HepG2 (cell line): Measurements from ENCODE around the gene RAMP1. TPM values are rescaled to one million over a fixed set of nuclear protein-coding genes. Genes with fewer than 3 reads are reported as not detected.

ENCODE experiments used
- ATAC-seq: fragments of 200-7000 bp; cut with Tn5 transposase; 3 replicates; pipeline ENCODE4 v1.9.1; 2020; ENCODE audit warnings: mild to moderate bottlenecking, moderate library complexity
- BruUV-seq: library from RNA; stranded (reverse); fragments of 400-500 nt; replicated peaks from 2 replicates; lab custom pipeline; 2021; lab: Mats Ljungman, UMichigan
- CTCF ChIA-PET: fragments of 300-600 bp; formaldehyde crosslinking; extraction: SDS; loops from one replicate; lab custom pipeline; 2021; ENCODE audit warnings: low total read pairs, inconsistent platforms, low intra/inter-chr PET ratio; lab: Yijun Ruan, JAX
- POLR2A ChIA-PET: fragments of 350-600 bp; sonication (Branson Sonifier 250); formaldehyde crosslinking; loops from one replicate; lab custom pipeline; 2020; ENCODE audit warnings: antibody characterized with exemption, inconsistent platforms; lab: Yijun Ruan, JAX
- DNase-seq: peaks from one replicate; pipeline ENCODE4 v3.0.0-alpha.2; 2015; ENCODE audit warnings: low spot score
- FAIRE-seq: peaks from 3 replicates; lab custom pipeline; 2011; peaks lifted over from hg19 to GRCh38; lab: Jason Lieb, UNC
- H2AFZ ChIP-seq: one replicate; pipeline ENCODE4 v1.6.1; 2011; ENCODE audit warnings: low read length, inconsistent platforms
- H3K27ac ChIP-seq: fragments of 300-600 bp; 3 replicates; pipeline ENCODE4 v1.8.0; 2011; ENCODE audit warnings: mixed run types, mild to moderate bottlenecking, mixed read lengths, low read length, inconsistent platforms; ENCODE audit not compliant: insufficient read depth; ENCODE audit errors: extremely low read length
- H3K27me3 ChIP-seq, 2 experiments: fragments of 200-600 bp in 1 of 2; 2 replicates in 1 of 2; 3 replicates in 1 of 2; pipeline versions ENCODE4 v1.6.0 to v1.8.0; 2011; ENCODE audit warnings: low read length in 2 of 2, mild to moderate bottlenecking in 2 of 2, moderate library complexity in 2 of 2, inconsistent platforms in 1 of 2; ENCODE audit not compliant: insufficient read depth in 2 of 2, control insufficient read depth in 1 of 2
- H3K36me3 ChIP-seq, 2 experiments: fragments of 200-600 bp in 1 of 2; replicated peaks in 1 of 2; 2 replicates in 1 of 2; 3 replicates in 1 of 2; pipeline versions ENCODE4 v1.5.1 to v1.8.0; 2011; ENCODE audit warnings: low read length in 2 of 2, inconsistent platforms in 1 of 2; ENCODE audit not compliant: insufficient read depth in 2 of 2, control insufficient read depth in 1 of 2
- H3K4me1 ChIP-seq: 2 replicates; pipeline ENCODE4 v1.5.1; 2012; ENCODE audit warnings: low read length, inconsistent platforms; ENCODE audit not compliant: insufficient read depth
- H3K4me2 ChIP-seq: 2 replicates; pipeline ENCODE4 v1.6.0; 2011; ENCODE audit warnings: low read depth, low read length, inconsistent platforms
- H3K4me3 ChIP-seq, 3 experiments: fragments of 200-600 bp in 1 of 3; sonication (generic), shearing (Covaris generic) in 1 of 3; replicated peaks in 1 of 3; 2 replicates each; pipeline ENCODE4 v1.5.1; 2011 to 2016; ENCODE audit warnings: low read length in 3 of 3, inconsistent platforms in 2 of 3, low read depth in 2 of 3, mild to moderate bottlenecking in 2 of 3, control low read depth in 1 of 3, mixed read lengths in 1 of 3; ENCODE audit not compliant: insufficient read depth in 1 of 3
- H3K79me2 ChIP-seq: one replicate; pipeline ENCODE4 v1.6.1; 2011; ENCODE audit warnings: low read length, inconsistent platforms; ENCODE audit not compliant: insufficient read depth
- H3K9ac ChIP-seq: 2 replicates; pipeline ENCODE4 v1.6.0; 2011; ENCODE audit warnings: mild to moderate bottlenecking, low read depth, low read length, inconsistent platforms; ENCODE audit not compliant: insufficient read depth
- H3K9me3 ChIP-seq: 2 replicates; pipeline ENCODE4 v1.5.1; 2012; ENCODE audit warnings: mild to moderate bottlenecking, low read length
- H4K20me1 ChIP-seq: 2 replicates; pipeline ENCODE4 v1.6.0; 2011; ENCODE audit warnings: inconsistent platforms, mild to moderate bottlenecking, low read length, moderate library complexity; ENCODE audit not compliant: insufficient read depth
- EED ChIP-seq: sonication (generic); formaldehyde crosslinking; IDR thresholded peaks from 2 replicates; pipeline ENCODE4 v1.5.0; 2020; ENCODE audit warnings: mild to moderate bottlenecking, missing genetic modification reagents
- ERF ChIP-seq: IDR thresholded peaks from 2 replicates; pipeline ENCODE4 v1.6.1; 2018; ENCODE audit warnings: missing biosample characterization, missing genetic modification reagents
- GATA4 ChIP-seq: sonication (generic); IDR thresholded peaks from 2 replicates; pipeline ENCODE4 v1.6.1; 2016; ENCODE audit warnings: antibody characterized with exemption, low read depth, borderline replicate concordance
- GMEB2 ChIP-seq: IDR thresholded peaks from 2 replicates; pipeline ENCODE4 v1.6.1; 2016; ENCODE audit warnings: missing biosample characterization, missing genetic modification reagents, low read depth
- HDAC6 ChIP-seq: fragments of 200-600 bp; sonication (generic); IDR thresholded peaks from 2 replicates; pipeline ENCODE4 v1.7.0; 2017; ENCODE audit warnings: mild to moderate bottlenecking, antibody characterized with exemption, low read length, low read depth
- HIC2 ChIP-seq: sonication (generic); formaldehyde crosslinking; IDR thresholded peaks from 2 replicates; pipeline ENCODE4 v1.9.0; 2022; ENCODE audit warnings: low read depth, missing genetic modification reagents
- JDP2 ChIP-seq: sonication (generic); formaldehyde crosslinking; IDR thresholded peaks from 2 replicates; pipeline ENCODE4 v1.8.1; 2022; ENCODE audit warnings: missing genetic modification reagents, borderline replicate concordance
- KDM6A ChIP-seq: IDR thresholded peaks from 2 replicates; pipeline ENCODE4 v1.6.1; 2016; ENCODE audit warnings: low read depth
- KLF11 ChIP-seq: IDR thresholded peaks from 2 replicates; pipeline ENCODE4 v1.6.1; 2016; ENCODE audit warnings: missing compliant biosample characterization
- KMT2A ChIP-seq: sonication (generic); formaldehyde crosslinking; IDR thresholded peaks from 2 replicates; pipeline ENCODE4 v1.4.0; 2020; ENCODE audit warnings: missing genetic modification reagents
- KMT2B ChIP-seq: IDR thresholded peaks from 2 replicates; pipeline ENCODE4 v1.6.1; 2016; ENCODE audit warnings: missing genetic modification reagents, missing compliant biosample characterization
- LCORL ChIP-seq, 2 experiments: fragments of 450-650 bp in 1 of 2; sonication (generic) in 1 of 2; formaldehyde crosslinking in 1 of 2; IDR thresholded peaks; 2 replicates each; pipeline versions ENCODE4 v1.5.0 to v1.6.1; 2017 to 2020; ENCODE audit warnings: antibody characterized with exemption in 1 of 2, missing genetic modification reagents in 1 of 2
- LRRFIP1 ChIP-seq: sonication (generic); formaldehyde crosslinking; conservative IDR thresholded peaks from 2 replicates; pipeline ENCODE4 v1.4.0; 2020; ENCODE audit warnings: missing genetic modification reagents
- MBD4 ChIP-seq: IDR thresholded peaks from 2 replicates; pipeline ENCODE4 v1.6.1; 2012; ENCODE audit warnings: low read length, inconsistent platforms, borderline replicate concordance
- MTF2 ChIP-seq: sonication (generic); formaldehyde crosslinking; IDR thresholded peaks from 2 replicates; pipeline ENCODE4 v1.5.0; 2020; ENCODE audit warnings: missing genetic modification reagents, borderline replicate concordance
- RORA ChIP-seq: sonication (generic); formaldehyde crosslinking; IDR thresholded peaks from 2 replicates; pipeline ENCODE4 v1.5.0; 2020; ENCODE audit warnings: mild to moderate bottlenecking, missing genetic modification reagents, moderate library complexity
- ZNF362 ChIP-seq: sonication (generic); formaldehyde crosslinking; IDR thresholded peaks from 2 replicates; pipeline ENCODE4 v1.4.0; 2020; ENCODE audit warnings: missing genetic modification reagents, mild to moderate bottlenecking, borderline replicate concordance
- ZNF713 ChIP-seq: sonication (generic); formaldehyde crosslinking; IDR thresholded peaks from 2 replicates; pipeline ENCODE4 v1.4.0; 2020; ENCODE audit warnings: mild to moderate bottlenecking, missing genetic modification reagents
- ZNF775 ChIP-seq: sonication (generic); formaldehyde crosslinking; IDR thresholded peaks from 2 replicates; pipeline ENCODE4 v1.4.0; 2020; ENCODE audit warnings: missing genetic modification reagents, mild to moderate bottlenecking, moderate library complexity, borderline replicate concordance
- WGBS: methylation state at CpG from one replicate; pipeline ENCODE4 v1.1.6; 2017; ENCODE audit warnings: low lambda C conversion rate; 5-methylcytosine and 5-hydroxymethylcytosine counted together
- in situ Hi-C: cut with HindIII; loops from 2 replicates; pipeline ENCODE4 v1.10.0; 2017; ENCODE audit warnings: low pct_unique_long_range_greater_than_20kb; ENCODE audit not compliant: extremely low pct_ligation_motif_present
- intact Hi-C: fragments of 100-400 bp; cut with micrococcal nuclease; formaldehyde crosslinking; loops from one replicate; pipeline ENCODE4 v1.10.0; 2022; ENCODE audit not compliant: unreplicated experiment
- polyA plus RNA-seq, 8 experiments: library from polyadenylated mRNA; depleted of rRNA in 3 of 8; stranded (reverse) in 7 of 8; unstranded in 1 of 8; fragments of >200 nt; fragmentation: Illumina TruSeq in 4 of 8; extraction: Trizol in 4 of 8; gene quantifications; 2 replicates each; pipeline versions ENCODE4 v1.2.1 to v1.2.3, GENCODE V29; 2011 to 2016; ENCODE audit warnings: low read depth in 4 of 8, missing spikeins in 1 of 8, mixed read lengths in 1 of 8; ENCODE audit not compliant: insufficient read depth in 1 of 8
- total RNA-seq, 5 experiments: library from RNA; depleted of rRNA; stranded (reverse); fragments of >200 nt; fragmentation: Illumina TruSeq; extraction: Trizol; gene quantifications; 2 replicates each; pipeline ENCODE4 v1.2.3, GENCODE V29; 2016; ENCODE audit warnings: low read depth in 1 of 5

RAMP1 gene
- total and polyA plus RNA-seq, 2 of the 13 experiments (the other 11 are each of a cell fraction or from before 2014, with no cell fraction given), result 0.29 to 0.61 TPM

DNA sequence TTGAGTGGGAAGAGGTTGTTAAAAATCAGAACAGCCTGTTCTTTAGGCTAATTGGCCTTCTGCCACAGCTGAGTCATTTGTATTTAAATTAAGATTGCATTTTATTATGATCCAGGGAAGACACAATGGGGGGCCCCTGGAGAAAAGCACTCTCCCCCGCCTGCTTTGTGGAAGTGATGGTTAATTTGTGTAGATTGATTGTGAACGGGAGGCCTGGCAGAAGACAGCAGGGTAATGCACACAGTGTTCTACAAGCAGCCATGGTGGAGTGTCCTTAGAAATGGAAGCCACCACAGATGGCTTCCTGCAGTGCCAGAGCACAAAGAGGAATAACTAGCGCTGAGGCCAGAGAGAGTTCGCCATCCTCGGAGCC, 19.6 kb downstream of the RAMP1 start:
- CTCF ChIA-PET, result no interaction called here
- Histone ChIP-seq H3K4me1 (peaks cover 13% of the 10 kb centered on the region), H3K4me3 (no peak overlapping the region), H3K9me3 (no peaks in the 10 kb centered on the region), H3K27me3 (peaks cover 7 to 56% of the 10 kb centered on the region in 2 experiments; a peak in 4 of 5 replicates), H3K27ac (no peak overlapping the region), H3K79me2 (no peaks in the 10 kb centered on the region), H3K9ac (no peak overlapping the region), H3K4me2 (no peak overlapping the region), H2AFZ (no peak overlapping the region), H3K36me3 (no peaks in the 10 kb centered on the region), H4K20me1 (no peaks in the 10 kb centered on the region; the same call in 1 of the 2 replicates)
- no peak for ATAC-seq
- in situ Hi-C loops, result no loop called here
- no peak for FAIRE-seq
- TF ChIP-seq ZNF362 (CRISPR knock-in tag), result no peak
- no peak for TF ChIP-seq EED (CRISPR knock-in tag)
- no peak for TF ChIP-seq ZNF713 (CRISPR knock-in tag)
- no peak for TF ChIP-seq KMT2B (CRISPR knock-in tag)
- no peak for TF ChIP-seq HDAC6
- TF ChIP-seq MBD4, result no peak
- no peak for TF ChIP-seq MTF2
- TF ChIP-seq ERF (CRISPR knock-in tag), result no peak
- TF ChIP-seq RORA, result no peak
- TF ChIP-seq HIC2 (CRISPR knock-in tag), result no peak
- TF ChIP-seq KDM6A (CRISPR knock-in tag), result no peak
- TF ChIP-seq LRRFIP1 (CRISPR knock-in tag), result no peak
- no peak for TF ChIP-seq GMEB2
- TF ChIP-seq ZNF775 (CRISPR knock-in tag), result no peak
- TF ChIP-seq GATA4, result no peak
- no peak for TF ChIP-seq JDP2 (CRISPR knock-in tag)
- TF ChIP-seq LCORL (IDR thresholded peaks at IDR 0.05), result no peak
- no peak for TF ChIP-seq LCORL (CRISPR knock-in tag; IDR thresholded peaks at IDR 0.05)
- no peak for TF ChIP-seq KLF11 (CRISPR knock-in tag)
- no peak for TF ChIP-seq KMT2A (CRISPR knock-in tag)
- POLR2A ChIA-PET, result no interaction called here
- no peak for DNase-seq
- no TSS peak for BruUV-seq
- WGBS, result 80% methylated on average over 5 of the region's 5 CpGs
- intact Hi-C loops, result no loop called here
